HG02973 (cell line): ENCODE data around the gene RAB24.
"Not testable (repeated sequence)": the region's sequence is repeated elsewhere in the genome, so short reads cannot be mapped to it uniquely, and the experiment has no call there.

Experiments
- ATAC-seq: cut with Tn5 transposase; IDR thresholded peaks from one replicate; pipeline ENCODE4 v1.9.1; 2021; ENCODE audit warnings: moderate library complexity; ENCODE audit not compliant: unreplicated experiment

RAB24 gene

DNA sequence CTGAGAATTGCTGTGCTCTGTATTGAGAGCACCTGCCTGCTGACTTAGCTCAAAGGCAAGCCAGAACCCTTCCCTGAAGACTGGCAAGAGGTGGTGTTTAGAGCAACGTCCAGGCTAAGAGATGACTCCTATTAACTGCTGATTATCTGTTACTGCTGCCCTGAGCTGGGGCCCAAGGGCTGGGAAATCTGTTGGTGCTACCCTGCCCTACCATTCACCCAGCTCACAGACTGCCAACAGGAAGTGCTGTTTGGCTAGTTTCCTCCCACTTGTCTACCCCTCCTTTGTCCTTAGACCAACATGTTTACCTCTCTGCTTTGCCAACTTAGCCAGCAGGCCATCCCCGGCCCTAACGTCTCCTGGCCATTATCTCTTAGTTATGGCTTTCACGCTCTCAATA lies 6.9 kb downstream of the RAB24 start:
- ATAC-seq = no peak

DNA sequence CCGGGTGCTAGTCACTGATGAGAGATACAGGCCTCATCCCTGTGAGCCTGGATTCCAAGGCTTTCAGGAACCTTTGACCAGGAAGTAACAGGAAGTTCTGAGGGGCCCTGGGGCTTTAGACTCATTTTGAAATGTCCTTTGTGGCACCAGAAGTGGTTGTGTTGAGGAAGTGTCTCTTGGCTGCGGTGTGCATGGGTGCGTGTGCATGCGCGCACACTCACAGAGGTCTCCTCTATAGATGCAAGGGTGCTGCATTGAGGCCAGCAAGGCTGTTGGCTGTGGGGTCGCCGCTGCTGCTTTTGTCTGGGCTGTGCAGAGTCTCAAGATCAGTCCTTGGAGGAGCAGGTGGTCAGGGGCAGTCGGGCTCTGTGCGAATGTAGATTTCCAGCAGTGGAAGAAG lies 7.6 kb downstream of the RAB24 start:
- no peak for ATAC-seq

DNA sequence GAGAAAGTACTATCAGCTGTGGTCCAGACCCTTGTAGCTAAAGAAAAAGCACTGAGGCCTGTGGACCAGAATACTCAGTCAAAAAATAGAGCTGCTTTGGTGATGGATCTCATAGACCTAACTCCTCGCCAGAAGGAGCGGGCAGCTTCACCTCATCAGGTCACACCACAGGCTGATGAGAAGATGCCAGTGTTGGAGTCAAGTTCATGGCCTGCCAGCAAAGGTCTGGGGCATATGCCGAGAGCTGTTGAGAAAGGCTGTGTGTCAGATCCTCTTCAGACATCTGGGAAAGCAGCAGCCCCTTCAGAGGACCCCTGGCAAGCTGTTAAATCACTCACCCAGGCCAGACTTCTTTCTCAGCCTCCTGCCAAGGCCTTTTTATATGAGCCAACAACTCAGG lies 8.9 kb downstream of the RAB24 start:
- ATAC-seq = no peak

DNA sequence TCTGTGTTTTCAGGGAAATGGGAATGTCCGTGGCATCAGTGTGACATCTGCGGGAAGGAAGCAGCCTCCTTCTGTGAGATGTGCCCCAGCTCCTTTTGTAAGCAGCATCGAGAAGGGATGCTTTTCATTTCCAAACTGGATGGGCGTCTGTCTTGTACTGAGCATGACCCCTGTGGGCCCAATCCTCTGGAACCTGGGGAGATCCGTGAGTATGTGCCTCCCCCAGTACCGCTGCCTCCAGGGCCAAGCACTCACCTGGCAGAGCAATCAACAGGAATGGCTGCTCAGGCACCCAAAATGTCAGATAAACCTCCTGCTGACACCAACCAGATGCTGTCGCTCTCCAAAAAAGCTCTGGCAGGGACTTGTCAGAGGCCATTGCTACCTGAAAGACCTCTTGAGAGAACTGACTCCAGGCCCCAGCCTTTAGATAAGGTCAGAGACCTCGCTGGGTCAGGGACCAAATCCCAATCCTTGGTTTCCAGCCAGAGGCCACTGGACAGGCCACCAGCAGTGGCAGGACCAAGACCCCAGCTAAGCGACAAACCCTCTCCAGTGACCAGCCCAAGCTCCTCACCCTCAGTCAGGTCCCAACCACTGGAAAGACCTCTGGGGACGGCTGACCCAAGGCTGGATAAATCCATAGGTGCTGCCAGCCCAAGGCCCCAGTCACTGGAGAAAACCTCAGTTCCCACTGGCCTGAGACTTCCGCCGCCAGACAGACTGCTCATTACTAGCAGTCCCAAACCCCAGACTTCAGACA lies 9.5 kb downstream of the RAB24 start:
- no peak for ATAC-seq

DNA sequence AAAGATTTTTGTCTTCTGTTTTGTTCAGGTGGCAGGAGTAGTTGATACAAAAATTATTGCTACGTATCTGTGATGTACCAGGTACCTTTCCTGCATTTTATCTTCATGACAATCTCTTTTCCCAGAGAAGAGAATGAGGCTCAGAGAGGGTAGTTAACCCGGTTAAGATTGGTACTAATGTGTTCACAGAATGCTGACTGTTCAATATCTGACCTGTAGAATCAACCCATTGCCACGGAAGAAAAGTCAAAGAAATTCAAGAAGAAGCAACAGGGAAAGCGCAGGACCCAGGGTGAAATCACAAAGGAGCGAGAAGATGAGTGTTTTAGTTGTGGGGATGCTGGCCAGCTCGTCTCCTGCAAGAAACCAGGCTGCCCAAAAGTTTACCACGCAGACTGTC lies 11.8 kb downstream of the RAB24 start:
- no peak for ATAC-seq

DNA sequence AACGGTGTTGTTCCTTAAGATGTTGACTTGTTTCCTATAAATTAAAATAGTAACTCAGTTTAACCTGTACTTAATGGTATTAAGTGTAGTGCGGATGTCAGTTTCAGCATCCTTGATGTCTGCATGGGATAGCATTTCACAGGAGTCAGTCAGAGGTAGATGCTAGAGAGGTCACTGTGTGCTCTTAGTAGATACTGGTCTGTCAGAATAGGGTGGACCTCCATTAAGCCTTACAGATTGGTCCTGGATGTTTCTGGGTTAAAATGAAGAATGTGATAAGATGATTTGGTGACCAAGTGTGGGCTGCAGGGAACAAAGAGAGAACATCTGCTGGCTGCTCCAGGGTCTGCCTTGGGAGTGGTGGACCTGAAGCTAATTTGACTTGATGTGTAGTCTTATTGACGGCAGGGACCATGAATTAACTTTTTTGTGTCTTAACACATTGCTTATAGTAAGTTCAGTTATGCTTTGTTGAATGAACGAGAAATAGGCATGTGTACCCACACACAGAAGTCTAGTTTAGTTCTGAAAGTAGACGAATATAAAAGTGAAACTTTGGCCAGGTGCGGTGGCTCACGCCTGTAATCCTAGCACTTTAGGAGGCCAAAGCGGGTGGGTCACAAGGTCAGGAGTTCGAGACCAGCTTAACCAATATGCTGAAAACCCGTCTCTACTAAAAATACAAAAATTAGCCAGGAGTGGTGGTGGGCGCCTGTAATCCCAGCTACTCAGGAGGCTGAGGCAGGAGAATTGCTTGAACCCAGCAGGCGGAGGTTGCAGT lies 12.5 kb downstream of the RAB24 start:
- ATAC-seq = no peak

DNA sequence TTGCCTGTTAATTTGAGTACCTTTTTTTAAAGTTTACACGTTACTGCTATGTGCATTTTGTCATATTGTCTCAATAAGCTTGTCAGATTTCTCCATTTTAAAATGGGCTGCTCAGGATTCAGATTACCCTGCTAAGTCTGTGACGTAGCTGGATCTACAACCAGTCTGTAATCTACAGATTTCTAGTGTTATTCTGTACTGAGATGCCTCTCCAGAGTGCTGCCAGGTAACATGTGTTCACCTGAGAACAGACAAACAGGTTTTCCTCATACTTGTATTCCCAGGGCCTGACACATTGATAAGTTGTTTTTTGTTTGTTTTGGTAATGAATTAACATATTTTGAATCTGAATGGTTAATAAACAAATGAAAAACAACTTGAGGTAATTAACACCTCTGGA lies 15.3 kb downstream of the RAB24 start:
- no peak for ATAC-seq

DNA sequence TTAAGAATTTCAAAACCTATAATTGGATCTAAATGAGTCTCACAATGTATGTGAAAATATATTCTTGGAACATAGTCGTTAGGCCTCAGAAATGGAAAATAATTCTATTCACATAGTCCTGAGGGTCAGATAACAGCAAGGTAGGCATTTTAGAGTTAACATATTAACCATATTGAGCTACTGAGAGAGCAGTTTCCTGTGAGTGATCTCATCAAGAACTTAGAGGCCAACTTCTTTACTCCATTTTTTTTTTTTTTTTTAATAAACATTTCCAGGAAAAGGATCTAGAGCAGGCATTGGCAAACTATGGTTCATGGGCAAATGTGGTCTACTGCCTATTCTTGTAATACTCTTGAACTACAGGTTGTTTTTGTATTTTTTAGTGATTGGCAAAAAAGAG lies 26.6 kb downstream of the RAB24 start:
- ATAC-seq = no peak

DNA sequence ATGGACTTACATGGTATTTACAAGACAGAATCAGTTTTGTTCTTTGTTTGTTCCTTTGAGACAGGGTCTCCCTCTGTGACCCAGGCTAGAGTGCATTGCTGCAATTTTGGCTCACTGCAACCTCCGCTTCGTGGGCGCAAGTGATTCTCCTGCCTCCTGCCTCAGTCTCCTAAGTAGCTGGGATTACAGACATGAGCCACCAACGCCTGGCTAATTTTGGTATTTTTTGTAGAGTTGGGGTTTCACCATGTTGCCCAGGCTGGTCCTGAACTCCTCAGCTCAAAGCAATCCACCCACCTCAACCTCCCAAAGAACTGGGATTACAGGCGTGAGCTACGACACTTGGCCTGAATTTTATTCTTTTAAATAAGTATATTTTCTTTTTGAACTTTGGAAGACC lies 27.6 kb downstream of the RAB24 start:
- no peak for ATAC-seq

DNA sequence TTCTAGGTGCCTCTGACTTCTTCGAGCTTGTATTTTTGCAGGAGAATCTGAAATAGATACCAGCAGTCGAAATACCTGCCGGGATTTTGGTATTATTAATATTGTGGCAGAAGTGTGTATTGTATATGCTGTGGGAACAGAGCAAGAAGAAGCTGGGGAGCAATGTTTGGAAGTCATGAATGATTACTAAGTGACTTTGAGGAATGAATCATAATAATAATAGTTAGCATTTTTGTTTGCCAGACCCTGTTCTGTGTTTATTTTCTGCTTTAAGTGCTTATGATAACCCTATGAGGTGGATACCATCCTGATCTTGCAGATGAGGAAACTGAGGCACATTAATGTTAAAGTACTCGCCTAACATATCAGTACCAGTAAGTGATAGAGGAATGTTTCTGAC lies 32.4 kb downstream of the RAB24 start:
- no peak for ATAC-seq

DNA sequence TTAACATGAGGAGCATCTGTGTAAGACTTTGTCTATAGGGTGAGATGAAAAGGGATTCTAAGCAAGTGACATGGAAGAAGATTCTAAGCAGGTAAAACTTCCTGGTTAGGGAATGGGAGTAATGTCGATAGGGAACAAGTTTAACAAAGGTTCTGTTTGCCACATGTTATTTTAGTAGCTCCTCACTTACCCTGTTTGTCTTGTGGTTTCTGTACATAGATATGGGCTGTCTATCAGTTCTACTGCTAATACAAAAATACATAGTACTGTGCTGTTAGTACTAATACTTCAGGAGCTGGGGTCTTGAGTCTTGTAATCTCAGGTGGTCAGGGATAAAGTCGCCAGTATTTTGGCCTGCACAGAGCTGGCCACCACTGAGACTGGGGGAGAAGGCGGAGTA lies 32.9 kb downstream of the RAB24 start:
- ATAC-seq = no peak

DNA sequence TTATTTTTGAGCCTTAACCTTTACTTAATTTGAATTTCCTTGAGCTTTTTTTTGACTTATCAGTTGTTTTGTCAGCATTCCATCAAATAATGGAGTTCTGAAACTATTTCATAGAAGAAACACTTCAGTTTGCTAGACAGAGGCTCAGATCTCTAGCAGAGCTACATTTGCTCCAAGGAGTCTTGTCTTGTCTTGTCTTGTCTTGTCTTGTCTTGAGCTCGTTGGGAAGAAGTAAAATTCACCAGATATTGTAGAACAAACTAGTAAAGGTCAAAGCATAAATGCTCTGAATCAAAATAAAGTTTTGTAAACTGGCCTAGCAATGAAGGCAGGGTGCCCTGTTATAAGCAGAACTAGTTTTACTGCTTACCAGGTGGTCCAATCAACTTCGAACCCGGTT lies 33.5 kb downstream of the RAB24 start:
- ATAC-seq = no peak

DNA sequence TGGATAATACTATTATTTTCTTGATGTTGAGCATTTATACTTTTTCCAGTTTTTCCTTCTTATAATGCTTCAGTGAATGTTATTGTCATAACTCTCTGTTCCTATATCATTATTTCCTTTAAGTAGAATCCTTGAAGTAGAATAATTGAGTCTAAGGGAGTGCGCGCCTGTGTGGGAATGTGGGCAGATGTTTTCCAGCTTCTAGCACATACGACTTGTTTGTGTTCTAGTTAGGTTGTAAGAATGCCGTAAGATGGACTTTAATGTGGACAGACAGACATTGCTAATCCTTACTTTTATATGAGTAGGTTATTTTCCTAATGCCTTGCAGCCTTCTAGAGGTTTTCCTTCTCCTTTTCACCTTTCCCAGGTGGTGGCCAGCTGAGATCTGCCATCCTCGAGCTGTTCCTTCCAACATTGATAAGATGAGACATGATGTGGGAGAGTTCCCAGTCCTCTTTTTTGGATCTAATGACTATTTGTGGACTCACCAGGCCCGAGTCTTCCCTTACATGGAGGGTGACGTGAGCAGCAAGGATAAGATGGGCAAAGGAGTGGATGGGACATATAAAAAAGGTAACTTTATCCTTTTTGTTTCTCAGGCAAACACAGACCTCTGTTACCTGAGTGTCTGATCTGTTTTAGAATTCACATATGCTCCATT lies 34.2 kb downstream of the RAB24 start:
- no peak for ATAC-seq

DNA sequence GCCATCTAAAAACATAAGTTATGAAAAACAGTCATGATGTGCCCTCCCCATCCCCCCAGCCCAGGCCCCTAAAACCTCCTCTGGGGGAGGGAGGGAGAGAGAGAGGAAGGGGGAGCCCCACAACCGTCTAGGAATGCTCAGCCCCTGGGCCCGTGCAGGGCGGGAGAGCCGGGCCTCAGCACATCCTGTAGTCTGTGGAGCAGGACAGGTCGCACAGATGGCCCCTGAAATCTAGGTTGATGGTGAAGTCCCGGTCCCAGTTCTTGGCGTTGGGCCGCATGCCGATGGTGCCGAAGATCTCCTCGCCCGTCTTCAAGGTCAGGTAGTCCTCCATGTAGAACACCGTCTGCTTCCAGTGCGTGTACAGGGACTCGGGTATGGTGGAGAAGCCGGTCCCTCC lies 38.1 kb downstream of the RAB24 start:
- ATAC-seq = no peak

DNA sequence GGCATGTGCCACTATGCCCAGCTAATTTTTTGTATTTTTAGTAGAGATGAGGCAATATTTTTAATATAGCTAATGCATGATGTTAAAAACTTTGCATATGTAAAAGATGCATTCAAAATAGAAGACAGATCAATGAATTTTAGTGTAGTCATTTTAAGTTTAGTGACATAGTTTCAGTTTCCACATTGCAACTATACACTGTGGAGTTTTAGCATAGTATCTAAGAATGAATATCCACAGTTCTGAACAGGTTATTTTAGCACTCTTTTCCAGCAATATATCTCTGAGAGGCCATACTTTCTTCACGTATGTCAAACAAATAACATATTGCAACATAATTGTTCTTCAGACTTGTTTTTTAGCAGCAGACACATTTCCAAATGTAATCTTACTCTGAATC lies 39.3 kb downstream of the RAB24 start:
- ATAC-seq = no peak

DNA sequence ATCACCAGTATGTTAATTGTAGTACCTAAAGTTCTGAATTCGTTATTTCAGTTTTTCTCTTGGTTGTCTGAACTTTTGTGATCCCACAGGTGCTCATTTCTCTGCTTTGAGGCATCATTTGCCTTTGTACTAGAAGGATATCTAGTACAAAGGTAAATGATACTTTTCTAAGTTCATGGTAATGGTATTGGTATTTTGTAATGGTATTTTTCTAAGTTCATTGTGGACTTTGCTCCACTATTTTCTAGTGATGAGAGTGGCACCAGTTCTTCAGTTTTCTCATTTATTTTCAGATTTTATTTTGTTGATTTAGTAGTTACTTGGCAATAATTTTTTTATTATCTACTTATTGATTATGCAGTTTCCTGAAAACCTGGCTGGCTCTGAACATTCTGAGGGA lies 42.0 kb downstream of the RAB24 start:
- ATAC-seq = no peak

DNA sequence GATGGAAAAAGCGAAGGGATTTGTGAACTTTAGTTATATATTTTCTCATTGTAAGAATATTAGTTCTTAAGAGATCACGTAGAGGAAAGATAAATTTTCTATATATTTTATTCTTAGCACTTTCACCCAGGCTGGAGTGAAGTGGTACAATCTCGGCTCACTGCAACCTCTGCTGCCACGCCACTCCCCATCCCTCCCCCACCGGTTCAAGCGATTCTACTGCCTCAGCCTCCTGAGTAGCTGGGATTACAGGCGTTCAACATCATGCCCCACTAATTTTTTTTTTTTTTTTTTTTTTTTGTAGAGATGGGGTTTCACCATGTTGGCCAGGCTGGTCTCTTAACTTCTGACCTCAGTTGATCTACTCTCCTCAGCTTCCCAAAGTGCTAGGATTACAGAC lies 42.6 kb downstream of the RAB24 start:
- ATAC-seq = no peak

DNA sequence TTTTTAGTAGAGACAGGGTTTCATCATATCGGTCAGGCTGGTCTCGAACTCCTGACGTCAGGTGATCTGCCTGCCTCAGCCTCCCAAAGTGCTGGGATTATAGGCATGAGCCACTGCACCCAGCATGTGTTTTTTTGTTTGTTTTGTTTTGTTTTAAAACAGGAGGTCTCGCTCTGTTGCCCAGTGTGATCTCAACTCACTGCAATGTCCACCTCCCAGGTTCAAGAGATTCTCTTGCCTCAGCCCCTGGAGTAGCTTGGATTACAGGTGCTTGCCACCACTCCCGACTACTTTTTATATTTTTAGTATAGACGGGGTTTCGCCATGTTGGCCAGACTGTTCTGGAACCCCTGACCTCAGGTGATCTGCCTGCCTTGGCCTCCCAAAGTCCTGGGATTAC lies 44.8 kb downstream of the RAB24 start:
- not testable (repeated sequence) for ATAC-seq

DNA sequence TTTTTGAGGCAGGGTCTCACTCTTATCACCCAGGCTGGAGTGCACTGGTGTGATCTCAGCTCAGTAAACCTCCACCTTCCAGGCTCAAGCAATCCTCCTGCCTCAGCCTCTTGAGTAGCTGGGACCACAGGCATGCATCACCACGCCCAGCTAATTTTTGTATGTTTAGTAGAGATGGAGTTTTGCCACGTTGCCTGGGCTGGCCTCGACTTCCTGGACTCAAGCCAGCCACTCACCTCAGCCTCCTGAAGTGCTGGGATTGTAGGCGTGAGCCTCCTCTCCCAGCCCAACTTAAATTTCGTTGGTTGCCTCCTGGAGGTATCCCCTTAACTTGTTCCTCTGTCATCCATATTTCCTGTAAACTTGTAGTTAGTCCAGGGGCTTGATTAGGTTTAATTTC lies 47.2 kb downstream of the RAB24 start:
- ATAC-seq = no peak

DNA sequence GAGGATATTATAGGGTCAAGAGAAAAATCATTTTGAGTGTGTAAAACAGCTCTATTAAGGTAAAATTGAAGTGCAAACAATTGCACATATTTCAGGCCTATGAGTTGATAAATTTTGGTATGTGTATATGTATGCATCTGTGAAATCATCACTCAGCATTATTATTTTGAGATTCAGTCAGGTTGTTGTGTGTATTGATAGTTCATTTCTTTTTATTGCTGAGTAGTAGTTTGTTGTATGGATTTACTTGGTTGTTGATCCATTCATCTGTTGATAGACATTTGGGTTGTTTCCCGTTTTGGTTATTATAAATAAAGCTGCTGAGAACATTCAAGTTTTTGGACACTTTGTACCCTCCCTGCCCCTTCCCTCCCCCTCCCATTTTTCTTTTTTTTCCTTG lies 50.3 kb downstream of the RAB24 start:
- ATAC-seq = no peak
